Measurements from ENCODE around the gene ARMC5. TPM values are rescaled to one million over a fixed set of nuclear protein-coding genes. Genes with fewer than 3 reads are reported as not detected.
A peak's percentile ranks its signal among the peaks of the same experiment; 100 is the strongest.

Gene ARMC5
- total and polyA plus RNA-seq, 9 of the 15 experiments (the other 6 are each of a cell fraction or from before 2014, with no cell fraction given) = 0.11 to 13.5 (median 2.1) TPM

- peak in 1 of 3 experiments; percentile 51 for TF ChIP-seq YY1 (IDR thresholded peaks at IDR 0.05; ENCODE audit: borderline replicate concordance in 1 of 3, control insufficient read depth in 1 of 3, extremely low read depth in 1 of 3, insufficient read depth in 3 of 3, insufficient read length in 1 of 3, insufficient replicate concordance in 2 of 3, low read depth in 1 of 3, low read length in 2 of 3)
- no peak for TF ChIP-seq KLF6 (CRISPR knock-in tag; IDR thresholded peaks at IDR 0.05; ENCODE audit: borderline replicate concordance)
- no peak for TF ChIP-seq THRB (CRISPR knock-in tag; conservative IDR thresholded peaks at IDR 0.05)
- TF ChIP-seq KLF13 (tag; IDR thresholded peaks at IDR 0.05; ENCODE audit: borderline replicate concordance, low read depth) = no peak
- no peak for TF ChIP-seq NFYB (IDR thresholded peaks at IDR 0.05; ENCODE audit: extremely low read depth, insufficient read length)
- peak; percentile 12 to 49; a peak in 2 of 4 replicates for TF ChIP-seq RAD21 (CRISPR knock-in tag; conservative IDR thresholded peaks at IDR 0.05 in 1 of 2, IDR thresholded peaks at IDR 0.05 in 1 of 2)
- no peak for TF ChIP-seq ZBTB9 (CRISPR knock-in tag; IDR thresholded peaks at IDR 0.05)
- TF ChIP-seq KAT2B (IDR thresholded peaks at IDR 0.05; ENCODE audit: low read depth, low read length) = no peak
- 0 out of 2 replicates have a peak, but pooled peaks have one; percentile 26 for TF ChIP-seq MYC (IDR thresholded peaks at IDR 0.05; ENCODE audit: low read depth, low read length)
- no peak for TF ChIP-seq MYC (CRISPR knock-in tag; IDR thresholded peaks at IDR 0.05; ENCODE audit: borderline replicate concordance, low read depth)
- TF ChIP-seq ZBTB7A (IDR thresholded peaks at IDR 0.05; ENCODE audit: borderline replicate concordance, control insufficient read depth, low read depth, low read length) = no peak
- no peak for TF ChIP-seq FIP1L1 (IDR thresholded peaks at IDR 0.05; ENCODE audit: low read depth, low read length, poor library complexity, severe bottlenecking)
- peak; percentile 59; the same call in 1 of the 2 replicates for TF ChIP-seq CTBP1 (IDR thresholded peaks at IDR 0.05; ENCODE audit: borderline replicate concordance)
- TF ChIP-seq POLR3A (IDR thresholded peaks at IDR 0.05; ENCODE audit: borderline replicate concordance, extremely low read depth, insufficient read depth, insufficient read length) = no peak
- 0 out of 4 replicates have a peak, but pooled peaks of 1 of the 2 experiments have one; percentile 18 for TF ChIP-seq MNT (conservative IDR thresholded peaks at IDR 0.05)
- no peak for TF ChIP-seq SNAPC5 (CRISPR knock-in tag; IDR thresholded peaks at IDR 0.05)
- no peak for TF ChIP-seq U2AF1 (optimal IDR thresholded peaks at IDR 0.05; ENCODE audit: low read depth, low read length)
- no peak for TF ChIP-seq ZNF445 (CRISPR knock-in tag; IDR thresholded peaks at IDR 0.05; ENCODE audit: low read depth)
These were observed 3.5 kb upstream of the ARMC5 start (continued) for GRCh38 chr16:31455601-31456314.
